DOHH2 (cell line): Measurements from ENCODE around the gene SHC4.

Experiments
- EZH2phosphoT487 ChIP-seq: fragments of 200-600 bp; sonication (generic); IDR thresholded peaks from 2 replicates; pipeline ENCODE4 v1.6.1; 2017; ENCODE audit warnings: borderline replicate concordance, mild to moderate bottlenecking, antibody characterized with exemption, low read length, moderate library complexity, mixed read lengths
- TF ChIP-seq, protein P1 (sequence below): fragments of 200-600 bp; sonication (generic); IDR thresholded peaks from one replicate; pipeline ENCODE4 v1.5.1; 2014; ENCODE audit warnings: antibody characterized with exemption, mild to moderate bottlenecking, low read depth, low read length; ENCODE audit not compliant: poor library complexity, severe bottlenecking

DNA sequence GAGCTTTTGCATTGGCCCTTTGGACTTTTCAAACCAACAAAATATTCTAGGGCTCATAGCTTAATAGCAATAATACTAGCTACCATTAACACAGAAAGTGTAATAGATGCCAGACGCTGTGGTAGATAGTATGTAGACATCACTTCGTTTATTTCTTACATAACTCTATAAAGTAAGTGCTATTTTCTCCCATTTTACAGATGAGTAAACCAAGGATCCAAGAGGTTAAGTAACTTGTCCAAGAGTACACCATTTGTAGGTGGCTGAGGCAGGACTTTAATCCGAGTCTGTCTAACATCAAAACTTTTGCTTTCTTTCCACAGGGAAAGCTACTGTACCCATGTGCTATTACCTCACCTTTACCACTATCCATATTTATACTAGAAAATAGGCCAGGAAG lies 73.8 kb downstream of the SHC4 start:
- TF ChIP-seq, protein P1, sequence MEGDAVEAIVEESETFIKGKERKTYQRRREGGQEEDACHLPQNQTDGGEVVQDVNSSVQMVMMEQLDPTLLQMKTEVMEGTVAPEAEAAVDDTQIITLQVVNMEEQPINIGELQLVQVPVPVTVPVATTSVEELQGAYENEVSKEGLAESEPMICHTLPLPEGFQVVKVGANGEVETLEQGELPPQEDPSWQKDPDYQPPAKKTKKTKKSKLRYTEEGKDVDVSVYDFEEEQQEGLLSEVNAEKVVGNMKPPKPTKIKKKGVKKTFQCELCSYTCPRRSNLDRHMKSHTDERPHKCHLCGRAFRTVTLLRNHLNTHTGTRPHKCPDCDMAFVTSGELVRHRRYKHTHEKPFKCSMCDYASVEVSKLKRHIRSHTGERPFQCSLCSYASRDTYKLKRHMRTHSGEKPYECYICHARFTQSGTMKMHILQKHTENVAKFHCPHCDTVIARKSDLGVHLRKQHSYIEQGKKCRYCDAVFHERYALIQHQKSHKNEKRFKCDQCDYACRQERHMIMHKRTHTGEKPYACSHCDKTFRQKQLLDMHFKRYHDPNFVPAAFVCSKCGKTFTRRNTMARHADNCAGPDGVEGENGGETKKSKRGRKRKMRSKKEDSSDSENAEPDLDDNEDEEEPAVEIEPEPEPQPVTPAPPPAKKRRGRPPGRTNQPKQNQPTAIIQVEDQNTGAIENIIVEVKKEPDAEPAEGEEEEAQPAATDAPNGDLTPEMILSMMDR: no peak
- TF ChIP-seq EZH2phosphoT487: no peak
